HG03558 (cell line): ENCODE measurements around the gene SEPTIN1.

Experiments
- ATAC-seq: cut with Tn5 transposase; IDR thresholded peaks from one replicate; pipeline ENCODE4 v1.9.1; 2021; ENCODE audit warnings: moderate number of reproducible peaks; ENCODE audit not compliant: unreplicated experiment; ENCODE audit errors: extremely low read depth

Gene SEPTIN1

DNA sequence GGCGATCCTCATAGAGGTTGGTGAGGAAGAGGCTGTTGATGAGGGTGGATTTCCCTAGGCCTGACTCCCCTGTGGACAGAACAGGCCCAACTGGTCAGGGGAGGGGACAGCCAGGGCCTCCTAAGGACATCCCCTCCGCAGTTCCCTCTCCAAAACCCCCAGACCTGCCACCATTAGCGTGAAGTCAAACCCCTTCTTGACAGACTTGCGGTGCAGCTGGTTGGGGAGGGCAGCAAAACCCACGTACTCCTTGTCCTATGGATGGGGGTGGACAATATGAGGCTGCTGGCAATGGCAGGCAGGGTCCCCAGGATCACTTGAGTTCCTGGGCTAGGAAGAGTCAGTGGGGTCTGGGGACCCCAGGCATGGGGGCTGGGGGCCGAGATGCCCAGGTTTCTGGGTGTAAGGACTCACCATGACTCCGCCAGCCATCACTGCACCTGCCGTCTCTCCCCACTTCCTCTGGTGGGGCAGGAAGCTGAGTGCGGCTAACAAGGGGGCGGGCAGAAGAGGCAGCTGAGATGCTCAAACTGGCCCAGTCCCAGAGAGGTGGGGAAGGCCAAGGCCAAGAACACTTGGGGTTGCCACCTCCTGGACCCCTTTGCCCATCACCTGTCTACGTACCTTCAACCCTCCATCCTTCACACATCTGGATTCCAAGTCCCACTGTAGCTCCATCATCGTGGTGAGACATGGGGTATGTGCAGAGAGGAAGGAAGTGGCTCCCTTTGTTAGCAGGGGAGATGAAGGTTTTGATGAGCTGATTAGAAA lies at the start of gene SEPTIN1:
TSS of gene SEPTIN1 (minus strand) at position 451 of the 771 bp plus-strand sequence. CDS start at position 432, 19 bp downstream.
- no peak for ATAC-seq

GRCh38 chr16:30430428-30430970 lies 48.1 kb upstream of the SEPTIN1 start:
- ATAC-seq: no peak

GRCh38 chr16:30429678-30430427 lies 47.5 kb upstream of the SEPTIN1 start, which contains the start of gene DCTPP1:
DCTPP1 (minus strand) TSS chr16:30430030; CDS start chr16:30429980, 50 bp downstream.
- ATAC-seq: peak; percentile 74

- ATAC-seq: no peak
Measured at GRCh38 chr16:30429418-30429677, 47.0 kb upstream of the SEPTIN1 start.

GRCh38 chr16:30428055-30428454 lies 45.7 kb upstream of the SEPTIN1 start:
- ATAC-seq: no peak

DNA sequence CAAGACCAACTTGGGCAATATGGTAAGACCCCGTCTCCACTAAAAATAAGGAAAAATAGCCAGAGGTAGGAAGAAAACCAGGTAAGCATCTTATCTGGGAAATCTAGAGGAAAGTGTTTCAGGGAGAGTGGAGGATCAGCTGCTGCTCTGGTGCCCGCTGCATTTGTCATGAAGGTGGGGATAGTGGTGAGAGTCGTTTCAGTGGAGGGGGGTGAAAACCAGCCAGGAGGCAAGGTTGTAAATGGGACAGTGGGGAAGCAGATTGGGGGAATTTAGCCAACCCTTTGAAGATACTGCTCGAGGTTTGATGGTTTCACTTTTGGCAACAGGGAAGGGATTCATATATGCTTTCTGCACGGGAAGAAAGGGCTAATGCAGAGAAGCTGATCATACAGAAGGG lies 38.6 kb upstream of the SEPTIN1 start:
- no peak for ATAC-seq

DNA sequence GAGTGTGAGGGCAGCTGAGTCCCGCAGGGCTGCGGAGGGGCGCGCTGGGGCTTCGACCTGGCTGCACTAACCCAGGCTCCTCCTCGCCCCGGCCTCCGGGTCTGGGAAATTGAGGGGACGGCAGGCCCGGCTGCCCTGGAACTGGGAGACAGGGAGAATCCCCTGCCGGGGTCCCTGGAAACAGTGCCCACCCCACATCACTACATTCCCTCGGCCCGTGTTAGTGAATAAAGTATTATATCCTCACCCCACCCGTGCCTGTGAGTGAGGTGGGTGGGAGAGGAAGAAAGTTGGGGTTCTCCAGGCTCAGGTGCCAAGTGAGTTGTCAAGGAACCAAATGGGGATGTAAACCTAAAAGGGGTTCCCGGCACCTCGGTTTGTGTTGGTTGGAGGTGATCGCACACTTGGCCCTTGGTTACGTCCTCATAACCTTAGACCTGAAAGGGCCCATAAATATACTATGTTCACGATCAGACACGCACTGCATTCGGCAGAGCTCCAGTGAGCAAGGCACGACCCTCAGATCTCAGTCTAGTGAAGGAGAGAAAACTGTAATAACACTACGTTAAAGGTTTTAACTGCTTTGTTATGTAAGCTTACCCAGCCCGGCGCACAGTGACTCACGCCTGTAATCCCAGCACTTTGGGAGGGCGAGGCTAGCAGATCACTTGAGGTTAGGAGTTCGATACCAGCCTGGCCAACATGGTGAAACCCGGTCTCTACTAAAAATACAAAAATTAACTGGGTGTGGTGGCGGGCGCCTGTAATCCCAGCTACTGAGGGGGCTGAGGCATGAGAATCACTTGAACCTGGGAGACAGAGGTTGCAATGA lies 36.2 kb upstream of the SEPTIN1 start:
- no peak for ATAC-seq

- peak; percentile 61 for ATAC-seq
Measured at GRCh38 chr16:30417529-30418349, 35.4 kb upstream of the SEPTIN1 start.

DNA sequence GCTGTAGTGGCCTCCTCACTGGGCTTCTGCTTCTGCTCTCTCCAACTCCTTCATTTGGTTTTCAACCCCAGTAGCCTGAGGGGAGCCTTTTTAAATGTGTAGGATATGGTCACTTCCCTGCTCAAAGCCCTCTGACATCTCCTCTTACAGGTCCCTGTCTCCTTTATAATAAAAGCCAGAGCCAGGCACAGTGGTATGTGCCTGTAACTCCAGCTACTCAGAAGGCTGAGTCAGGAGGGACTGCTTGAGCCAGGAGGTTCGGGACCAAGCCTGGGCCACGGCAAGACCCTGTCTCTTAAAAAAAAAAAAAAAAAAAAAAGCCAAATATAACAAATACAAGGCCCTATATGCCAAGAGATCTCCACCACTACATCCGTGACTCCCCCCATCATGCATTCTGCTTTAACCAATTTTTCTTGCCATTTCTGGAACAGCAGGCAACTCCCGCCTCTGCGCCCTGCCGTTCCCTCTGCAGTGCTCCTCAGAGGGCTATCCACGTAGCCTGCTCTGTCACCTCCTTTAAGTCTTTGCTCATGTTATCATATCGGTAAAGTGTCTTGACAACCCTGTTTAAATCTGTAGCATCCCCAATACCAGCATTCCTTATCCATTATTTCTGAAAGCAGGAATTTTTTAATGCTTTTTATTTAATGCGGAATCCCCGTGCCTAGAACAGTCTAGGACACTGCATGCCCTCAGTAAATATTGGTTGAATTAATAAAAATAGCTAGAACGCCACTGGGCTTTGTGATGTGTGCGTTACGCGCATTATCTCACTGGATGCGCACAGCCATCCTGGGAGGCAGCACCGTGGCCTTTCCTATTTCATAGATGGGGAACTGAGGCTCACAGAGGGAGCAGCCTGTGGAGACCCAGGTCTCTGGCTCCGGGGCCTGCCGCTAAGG lies 34.5 kb upstream of the SEPTIN1 start:
- no peak for ATAC-seq

- no peak for ATAC-seq
Measured at GRCh38 chr16:30416047-30416603, 33.8 kb upstream of the SEPTIN1 start.

GRCh38 chr16:30414159-30414558 lies 31.8 kb upstream of the SEPTIN1 start:
- ATAC-seq: no peak

GRCh38 chr16:30413112-30413806 lies 30.9 kb upstream of the SEPTIN1 start:
- no peak for ATAC-seq

GRCh38 chr16:30409125-30410060 lies 27.0 kb upstream of the SEPTIN1 start:
- ATAC-seq: no peak

- ATAC-seq: no peak
Measured at GRCh38 chr16:30407804-30408534, 25.6 kb upstream of the SEPTIN1 start.

DNA sequence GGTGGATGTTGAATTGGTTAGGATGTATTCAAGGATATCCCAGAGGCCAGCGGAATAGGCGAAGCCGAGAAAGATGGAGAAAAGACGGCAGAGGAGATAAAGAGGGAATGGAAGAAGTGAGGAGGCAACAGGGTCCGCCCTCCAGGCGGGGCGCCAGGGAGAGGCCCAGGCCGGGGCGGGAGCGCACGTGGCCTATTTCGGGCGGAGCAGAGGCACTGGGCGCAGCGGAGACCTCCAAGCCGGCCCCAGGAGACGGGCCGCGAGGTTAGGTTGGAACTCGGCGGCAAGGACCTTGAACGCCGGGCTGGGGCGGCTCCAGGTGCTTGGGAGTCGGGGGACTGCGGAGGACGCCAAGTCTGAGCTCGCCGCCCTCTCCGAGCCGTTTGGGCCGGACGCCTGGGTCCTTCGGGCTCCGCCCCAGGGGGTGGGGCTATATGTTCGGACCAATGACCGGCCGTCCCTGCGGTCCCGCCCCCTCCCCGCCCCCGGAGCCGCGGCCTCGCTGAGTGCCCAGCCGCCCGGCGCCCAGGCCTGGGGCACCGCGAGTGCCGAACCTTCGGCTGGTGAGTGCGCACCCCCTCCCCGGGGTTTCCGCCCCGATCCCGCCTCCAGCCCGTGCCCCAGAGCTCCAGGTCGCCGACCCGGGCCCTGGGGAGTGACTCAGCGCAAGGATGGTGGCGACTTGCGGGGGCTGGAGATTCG lies 24.9 kb upstream of the SEPTIN1 start, which contains the start of gene ZNF771:
TSS of gene ZNF771 (plus strand) at position 505 of the 702 bp plus-strand sequence. CDS start 448 bp downstream, outside the sequence.
- ATAC-seq: no peak

GRCh38 chr16:30406795-30407101 lies 24.4 kb upstream of the SEPTIN1 start:
- no peak for ATAC-seq
